RWPE2 (cell line): ENCODE measurements around the gene HPSE2.

Experiments used
- ATAC-seq: fragments of 200-7000 bp; cut with Tn5 transposase; 3 replicates; pipeline ENCODE4 v1.9.1; 2021; ENCODE audit warnings: low read depth
- DNase-seq: peaks from one replicate; pipeline ENCODE4 v3.0.0-alpha.2; 2020; ENCODE audit warnings: low spot score
- H3K27ac ChIP-seq: fragments of 450-650 bp; 2 replicates; pipeline ENCODE4 v1.5.1; 2017; ENCODE audit warnings: mild to moderate bottlenecking; ENCODE audit not compliant: poor library complexity, severe bottlenecking
- H3K27me3 ChIP-seq: fragments of 250-450 bp; sonication (Bioruptor Pico); 2 replicates; pipeline ENCODE4 v1.5.1; 2021; ENCODE audit warnings: mild to moderate bottlenecking, moderate library complexity; ENCODE audit not compliant: insufficient read depth, poor library complexity, severe bottlenecking
- H3K36me3 ChIP-seq: fragments of 250-450 bp; sonication (Bioruptor Pico); 2 replicates; pipeline ENCODE4 v1.5.1; 2020; ENCODE audit warnings: low read depth, mild to moderate bottlenecking, moderate library complexity
- H3K4me1 ChIP-seq: fragments of 250-450 bp; sonication (Bioruptor Pico); 2 replicates; pipeline ENCODE4 v1.5.1; 2021; ENCODE audit warnings: mild to moderate bottlenecking, moderate library complexity; ENCODE audit not compliant: insufficient read depth, poor library complexity, severe bottlenecking
- H3K4me3 ChIP-seq: fragments of 250-450 bp; sonication (Bioruptor Pico); 2 replicates; pipeline ENCODE4 v1.5.1; 2021; ENCODE audit warnings: mild to moderate bottlenecking, moderate library complexity; ENCODE audit not compliant: severe bottlenecking
- H3K9me3 ChIP-seq: fragments of 250-450 bp; sonication (Bioruptor Pico); 2 replicates; pipeline ENCODE4 v1.5.1; 2021; ENCODE audit warnings: mild to moderate bottlenecking, moderate library complexity; ENCODE audit not compliant: severe bottlenecking
- CTCF ChIP-seq: fragments of 450-650 bp; IDR thresholded peaks from one replicate; pipeline ENCODE4 v1.5.1; 2017; ENCODE audit warnings: mild to moderate bottlenecking, moderate library complexity; ENCODE audit not compliant: poor library complexity, severe bottlenecking

HPSE2 gene

GRCh38 chr10:98570834-98571233 is 664.8 kb downstream of the HPSE2 start:
- Histone ChIP-seq H3K4me1 (no peaks in the 10 kb centered on the region), H3K4me3 (no peak overlapping the region), H3K9me3 (no peaks in the 10 kb centered on the region), H3K27me3 (no peaks in the 10 kb centered on the region), H3K27ac (no peak overlapping the region), H3K36me3 (no peaks in the 10 kb centered on the region)
- ATAC-seq: no peak
- TF ChIP-seq CTCF: no peak
- DNase-seq: no peak

GRCh38 chr10:98569853-98570252 is 665.8 kb downstream of the HPSE2 start:
- ATAC-seq: no peak
- Histone ChIP-seq H3K36me3 (no peaks in the 10 kb centered on the region), H3K4me3 (no peak overlapping the region), H3K4me1 (no peaks in the 10 kb centered on the region), H3K27me3 (no peaks in the 10 kb centered on the region), H3K27ac (no peak overlapping the region), H3K9me3 (no peaks in the 10 kb centered on the region)
- no peak for TF ChIP-seq CTCF
- no peak for DNase-seq

GRCh38 chr10:98568551-98568950 is 667.1 kb downstream of the HPSE2 start:
- DNase-seq (no peak), ATAC-seq (no peak)
- H3K27ac ChIP-seq: no peak overlapping the region
- no peaks in the 10 kb centered on the region for H3K9me3 ChIP-seq
- no peaks in the 10 kb centered on the region for H3K4me1 ChIP-seq
- no peaks in the 10 kb centered on the region for H3K27me3 ChIP-seq
- H3K36me3 ChIP-seq: no peaks in the 10 kb centered on the region
- TF ChIP-seq CTCF: no peak
- H3K4me3 ChIP-seq: no peak overlapping the region

- no peak for TF ChIP-seq CTCF
- H3K9me3 ChIP-seq: no peaks in the 10 kb centered on the region
- H3K27ac ChIP-seq: no peak overlapping the region
- H3K27me3 ChIP-seq: no peaks in the 10 kb centered on the region
- H3K36me3 ChIP-seq: no peaks in the 10 kb centered on the region
- ATAC-seq (no peak), DNase-seq (no peak)
- no peak overlapping the region for H3K4me3 ChIP-seq
- no peaks in the 10 kb centered on the region for H3K4me1 ChIP-seq
Measured at GRCh38 chr10:98567391-98568133, 668.1 kb downstream of the HPSE2 start.

- H3K27ac ChIP-seq: no peak overlapping the region
- no peaks in the 10 kb centered on the region for H3K9me3 ChIP-seq
- H3K4me1 ChIP-seq: no peaks in the 10 kb centered on the region
- no peak for ATAC-seq
- H3K4me3 ChIP-seq: no peak overlapping the region
- no peak for DNase-seq
- no peaks in the 10 kb centered on the region for H3K27me3 ChIP-seq
- TF ChIP-seq CTCF: no peak
- no peaks in the 10 kb centered on the region for H3K36me3 ChIP-seq
Measured at GRCh38 chr10:98563811-98564210, 671.8 kb downstream of the HPSE2 start.
